RPMI7951 (cell line): ENCODE data around the gene SORCS1. TPM values are rescaled to one million over a fixed set of nuclear protein-coding genes. Genes with fewer than 3 reads are reported as not detected.

Experiments used
- DNase-seq: peaks from one replicate; pipeline ENCODE4 v3.0.0-alpha.2; 2012; ENCODE audit warnings: low read depth
- total RNA-seq: library from RNA; depleted of rRNA; stranded (reverse); fragments of >200 nt; shearing (Covaris generic); gene quantifications from 2 replicates; pipeline ENCODE4 v1.2.3, GENCODE V29; 2014; rRNA removed

SORCS1 gene
- under 0.01 and 0.10 TPM in 2 replicates for total RNA-seq

GRCh38 chr10:107163881-107164861 is at the start of gene SORCS1:
Gene SORCS1 (minus strand): TSS chr10:107164706.
- DNase-seq = no peak

GRCh38 chr10:107214261-107214660 is 49.8 kb upstream of the SORCS1 start:
- DNase-seq = no peak

DNA sequence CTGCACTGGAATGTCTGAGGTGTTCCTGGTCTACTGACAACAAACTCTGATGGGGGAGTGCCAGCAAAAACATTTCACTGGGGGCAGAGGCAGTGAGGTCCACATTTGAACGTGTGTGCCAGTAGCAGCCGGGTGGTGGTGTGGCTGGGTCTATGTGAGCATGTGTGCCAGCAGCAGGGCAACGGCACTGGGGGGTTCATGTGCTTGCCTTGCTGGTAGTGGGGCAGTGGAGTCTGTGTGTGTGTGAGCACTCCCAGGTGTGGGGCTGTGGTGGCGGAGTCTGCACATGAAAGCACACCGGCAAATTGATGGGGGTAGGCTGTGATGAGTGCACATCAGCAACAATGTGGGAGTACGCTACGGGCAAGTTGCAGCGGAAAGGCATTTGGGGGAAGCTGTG is 49.4 kb upstream of the SORCS1 start:
- DNase-seq = no peak

- DNase-seq = no peak
Measured at GRCh38 chr10:107206833-107207232, 42.3 kb upstream of the SORCS1 start.

- no peak for DNase-seq
Measured at GRCh38 chr10:107169516-107169915, 5.0 kb upstream of the SORCS1 start.

- DNase-seq = no peak
Measured at GRCh38 chr10:107168738-107169137, 4.2 kb upstream of the SORCS1 start.

DNA sequence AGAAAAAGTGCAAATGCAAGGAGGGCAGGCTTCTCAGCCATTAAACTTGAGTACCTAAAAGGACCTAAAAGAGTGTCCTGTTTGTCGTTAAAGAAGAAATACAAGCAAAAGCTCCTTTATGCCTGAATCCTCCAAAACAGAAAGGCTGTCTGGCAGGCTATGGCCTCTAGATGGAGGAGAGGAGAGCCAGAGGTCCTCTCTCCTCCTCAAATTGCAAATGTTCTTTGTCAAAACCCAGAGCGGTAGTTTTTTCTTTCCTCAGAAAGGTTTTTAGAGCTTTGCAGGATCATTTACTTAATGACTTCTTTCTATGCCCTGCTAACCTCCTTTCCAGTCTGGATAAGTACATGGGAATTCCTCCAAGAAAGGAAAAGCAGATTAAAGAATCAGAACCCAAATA is 1.9 kb upstream of the SORCS1 start:
- DNase-seq = no peak

DNA sequence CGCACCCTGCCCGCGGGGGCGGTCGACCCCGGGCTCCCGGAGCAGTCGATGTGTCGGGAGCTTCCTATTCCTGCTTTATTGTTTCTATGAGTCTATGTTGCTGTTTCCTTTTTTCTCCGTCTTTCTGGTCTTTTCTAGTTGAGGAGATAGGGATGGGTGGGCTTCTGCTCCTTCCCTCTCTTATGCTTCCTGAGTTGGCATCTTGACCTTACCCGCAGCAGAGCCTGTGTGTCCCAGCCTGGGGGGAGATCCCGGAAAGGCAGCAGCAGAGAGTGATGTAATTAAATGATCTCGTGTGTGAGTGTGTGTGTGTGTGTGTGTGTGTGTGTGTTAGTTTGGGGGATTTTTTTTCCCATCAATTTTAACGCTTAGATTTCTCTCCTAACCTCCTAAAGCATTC is 486 bp upstream of the SORCS1 start:
- no peak for DNase-seq

DNA sequence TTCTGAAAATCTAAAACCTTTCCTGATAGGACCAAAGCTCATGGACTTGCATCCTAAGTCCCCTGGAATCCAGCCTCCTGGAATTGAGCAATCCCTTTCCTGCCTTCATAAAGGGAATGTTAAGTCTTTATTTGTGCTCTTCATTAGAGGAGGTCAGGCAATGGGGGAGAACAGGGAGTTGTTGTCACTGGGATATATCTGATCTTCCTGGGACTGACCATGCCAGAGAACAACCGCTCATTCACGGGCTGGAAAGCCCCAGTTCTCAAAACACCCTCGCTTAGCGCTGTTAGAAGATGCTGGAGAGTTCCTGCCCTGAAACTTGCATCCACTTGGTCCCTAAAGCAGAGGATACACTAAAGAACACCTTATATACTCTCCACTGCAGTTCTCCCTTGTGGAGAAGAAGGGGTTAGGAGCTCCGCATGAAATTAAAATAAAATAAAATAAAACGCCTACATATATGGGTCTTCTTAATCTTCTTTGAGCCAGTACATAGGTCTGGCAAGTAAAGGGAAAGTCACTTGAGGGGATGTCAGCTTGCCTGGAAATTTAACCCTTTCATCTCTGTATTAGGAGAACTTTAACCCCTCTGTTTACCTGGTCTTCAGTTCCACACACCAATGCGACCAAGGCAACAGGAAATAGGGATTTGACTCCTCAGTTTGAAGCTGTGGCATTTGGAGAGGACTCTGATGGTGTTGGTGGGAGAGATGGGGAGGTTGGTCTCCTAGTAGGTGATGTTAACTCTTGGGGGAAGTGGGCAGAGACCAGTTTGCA is 1.2 kb downstream of the SORCS1 start:
- no peak for DNase-seq

DNA sequence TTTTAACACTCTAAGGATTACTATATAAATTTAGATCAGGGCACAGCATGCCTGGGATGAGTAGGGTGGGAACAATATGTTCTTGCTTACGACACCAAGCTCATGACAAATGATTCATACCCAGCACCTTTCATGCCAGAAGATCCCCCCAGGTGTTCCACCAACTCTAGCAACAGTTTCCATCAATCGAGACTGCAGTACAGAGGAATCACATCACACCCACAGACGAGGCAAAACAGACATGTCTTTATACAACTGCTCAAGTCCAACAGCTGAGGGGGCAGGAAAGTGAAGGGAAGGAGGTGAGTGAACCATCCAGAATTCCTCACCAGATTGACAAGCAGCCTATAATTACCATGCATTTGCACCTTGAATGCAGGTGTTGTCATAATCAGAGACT is 3.6 kb downstream of the SORCS1 start:
- DNase-seq = no peak

- no peak for DNase-seq
Measured at GRCh38 chr10:107159871-107160270, 4.6 kb downstream of the SORCS1 start.

DNA sequence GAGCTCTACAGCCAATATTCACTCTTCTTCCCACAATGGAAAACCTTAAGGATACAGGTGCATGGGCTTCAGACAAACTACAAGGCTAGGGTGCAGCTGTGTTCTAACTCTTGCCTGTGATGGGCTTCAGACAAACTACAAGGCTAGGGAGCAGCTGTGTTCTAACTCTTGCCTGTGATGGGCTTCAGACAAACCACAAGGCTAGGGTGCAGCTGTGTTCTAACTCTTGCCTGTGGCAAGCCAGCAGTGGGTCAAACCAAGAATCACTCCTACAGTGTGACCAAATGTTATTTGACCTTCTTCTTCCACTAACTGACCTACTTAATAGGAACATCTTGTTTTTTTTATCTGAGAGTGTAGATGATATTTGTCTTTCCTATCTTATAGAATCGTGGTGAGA is 7.4 kb downstream of the SORCS1 start:
- no peak for DNase-seq

- DNase-seq = no peak
Measured at GRCh38 chr10:107152087-107152486, 12.4 kb downstream of the SORCS1 start.

GRCh38 chr10:107148906-107149305 is 15.6 kb downstream of the SORCS1 start:
- DNase-seq = no peak

DNA sequence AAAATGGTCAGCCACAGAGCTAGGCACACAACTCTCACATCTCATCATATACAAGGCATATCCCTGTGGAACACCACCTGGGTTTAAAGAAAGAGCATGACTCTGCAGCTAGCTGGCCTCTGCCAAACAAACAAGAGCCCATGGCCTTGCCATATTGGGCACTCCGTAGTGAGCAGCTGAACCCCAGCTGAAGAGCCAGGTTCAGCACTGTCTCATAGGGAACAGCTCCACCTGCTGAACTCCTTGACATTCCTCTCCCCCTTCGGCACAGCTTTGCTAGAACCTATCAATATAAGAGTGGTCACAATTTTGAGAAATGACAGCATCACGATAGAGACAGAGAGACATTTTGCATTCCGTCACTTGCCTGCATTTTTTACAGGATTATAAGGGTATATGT is 20.0 kb downstream of the SORCS1 start:
- no peak for DNase-seq

- DNase-seq = no peak
Measured at GRCh38 chr10:107141524-107142061, 22.9 kb downstream of the SORCS1 start.

- no peak for DNase-seq
Measured at GRCh38 chr10:107139237-107139636, 25.3 kb downstream of the SORCS1 start.

DNA sequence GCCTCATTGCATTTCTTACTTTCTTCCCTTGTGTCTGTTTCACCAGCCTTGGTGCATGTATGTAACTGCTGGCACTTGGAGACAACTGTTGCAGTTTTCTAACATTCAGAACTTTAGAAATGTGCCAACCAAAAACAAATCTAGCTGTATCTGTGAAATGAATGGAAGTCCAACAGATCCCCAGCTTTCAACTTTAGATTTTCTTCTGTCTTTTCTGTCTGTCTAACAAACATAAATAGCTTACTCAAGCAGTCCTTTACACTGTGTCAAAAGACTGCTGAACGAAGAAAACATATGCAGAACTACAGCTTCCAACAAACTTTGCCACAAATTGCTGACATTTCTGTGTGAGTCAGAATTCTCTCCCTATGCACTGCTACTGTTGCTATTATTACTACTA is 30.9 kb downstream of the SORCS1 start:
- no peak for DNase-seq

- DNase-seq = no peak
Measured at GRCh38 chr10:107129000-107129399, 35.5 kb downstream of the SORCS1 start.

DNA sequence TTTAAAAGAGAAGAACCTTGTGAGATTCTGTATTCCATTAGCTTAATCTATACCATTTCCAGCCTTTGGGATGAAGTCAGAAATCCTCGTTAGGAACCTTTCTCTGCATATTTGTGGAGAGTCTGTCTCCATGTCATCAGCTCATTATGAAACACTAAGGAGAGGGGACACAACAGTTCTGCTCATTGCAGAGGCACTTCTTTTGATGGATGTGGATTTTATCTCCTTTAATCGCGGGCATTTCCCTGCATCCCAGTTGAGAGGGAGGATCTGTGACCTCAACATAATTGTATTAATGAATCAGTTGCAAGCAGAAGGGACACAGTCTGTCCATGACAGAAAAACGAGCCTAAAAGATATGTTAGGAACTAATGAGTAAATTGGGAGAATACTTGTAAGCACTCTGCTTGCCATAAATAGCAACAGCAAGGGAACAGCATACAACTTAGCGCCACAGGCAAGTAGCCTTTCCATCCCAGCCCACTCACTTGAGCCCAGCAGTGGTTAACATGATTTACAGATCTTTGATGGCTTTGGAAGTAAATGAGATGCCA is 37.9 kb downstream of the SORCS1 start:
- no peak for DNase-seq

DNA sequence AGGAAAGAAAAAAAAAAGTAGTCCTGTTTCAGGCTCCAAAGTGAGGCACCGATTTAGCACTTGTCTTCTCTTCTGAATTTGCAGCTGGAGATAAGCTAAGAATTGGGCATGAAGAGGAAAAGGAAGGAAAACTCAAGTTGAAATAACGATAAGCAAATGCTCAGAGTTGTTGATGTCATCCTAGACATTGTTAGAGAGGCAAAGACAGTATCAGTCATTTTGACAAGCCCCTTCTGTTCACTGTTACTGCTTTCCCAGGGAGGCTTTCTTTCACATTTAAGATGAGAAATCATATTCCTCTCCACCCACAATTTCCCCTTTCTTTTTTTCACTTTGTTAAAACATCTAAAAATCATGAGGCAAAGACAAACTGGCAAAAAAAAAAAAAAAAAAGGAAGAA is 41.8 kb downstream of the SORCS1 start:
- DNase-seq = no peak

DNA sequence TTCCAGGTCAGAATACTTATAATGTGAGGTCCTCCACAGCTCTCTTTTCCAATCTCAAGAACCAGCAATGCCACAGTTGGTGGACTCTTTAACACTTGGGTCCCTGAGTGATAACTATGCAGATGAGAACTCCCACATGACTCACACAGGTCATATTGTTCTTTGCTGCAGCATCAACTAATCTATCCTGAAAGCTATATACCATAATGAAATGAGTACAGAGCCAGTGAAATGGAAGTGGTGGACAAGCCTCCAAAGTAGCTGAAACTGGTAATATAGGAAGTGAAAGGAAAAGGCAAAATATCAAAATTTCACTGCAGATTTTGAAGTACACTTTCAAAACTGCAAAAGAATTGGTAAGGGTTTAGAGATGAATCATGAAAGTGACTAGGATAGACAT is 45.6 kb downstream of the SORCS1 start:
- DNase-seq = no peak
